ENCODE data around the gene MPO.

Gene MPO

DNA sequence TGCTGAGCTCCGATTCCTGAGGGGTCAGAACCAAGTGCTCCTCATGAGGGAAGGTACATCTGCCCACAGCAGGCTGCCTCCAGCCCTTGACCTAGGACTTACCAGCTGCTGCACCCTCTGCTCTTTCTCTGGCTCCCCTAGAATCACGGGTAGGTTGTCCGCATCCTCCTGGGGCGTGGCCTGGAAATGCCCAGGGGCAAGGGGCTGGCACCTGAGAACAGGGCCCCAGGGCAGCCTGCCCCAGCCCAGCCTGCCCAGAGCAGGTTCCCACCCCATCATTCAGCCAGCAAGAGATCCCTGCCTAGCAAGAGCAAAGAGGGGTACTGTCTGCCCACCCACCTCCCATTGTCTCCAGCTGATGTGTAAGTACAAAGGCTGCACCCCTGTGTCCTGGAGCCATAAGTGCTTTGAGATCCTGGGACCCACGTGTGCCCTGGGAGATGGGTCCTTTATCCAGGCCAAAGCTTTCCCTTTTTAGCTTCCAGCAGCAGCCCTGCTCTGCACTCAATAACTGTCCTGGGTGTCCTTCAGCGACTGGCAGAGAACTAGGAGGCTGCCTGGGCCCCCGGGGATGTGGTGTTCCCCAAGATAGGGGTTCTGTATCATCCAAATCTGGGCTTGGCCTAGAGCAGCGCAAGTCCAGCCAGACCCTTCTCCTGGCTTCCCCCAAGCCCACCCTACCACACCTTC lies 42.8 kb upstream of the MPO start:
- Mint-ChIP-seq H3K4me3 (no peak overlapping the region), H3K36me3 (ENCODE audit: insufficient read depth) (peaks cover 31% of the 10 kb centered on the region), H3K27me3 (no peaks in the 10 kb centered on the region)

GRCh38 chr17:58322581-58323185 lies 41.9 kb upstream of the MPO start:
- Mint-ChIP-seq H3K9me3 (no peaks in the 10 kb centered on the region), H3K27ac (peak overlapping the region; percentile 62 to 67), H3K4me1 (ENCODE audit: low read depth in 2 of 2) (peaks cover 36 to 37% of the 10 kb centered on the region in 2 donors), H3K4me3 (no peak overlapping the region), H3K36me3 (ENCODE audit: insufficient read depth) (peaks cover 28% of the 10 kb centered on the region), H3K27me3 (no peaks in the 10 kb centered on the region)
- DNase-seq (no peak), ATAC-seq (replicated peaks) (no peak)

More for the DNA sequence above, 42.8 kb upstream of the MPO start:
- H3K27ac Mint-ChIP-seq, result peak overlapping the region in 1 of 2 donors; percentile 62
- no peaks in the 10 kb centered on the region for H3K9me3 Mint-ChIP-seq
- DNase-seq (no peak), ATAC-seq (replicated peaks) (no peak)
- peaks cover 37 to 39% of the 10 kb centered on the region in 2 donors for H3K4me1 Mint-ChIP-seq (ENCODE audit: low read depth in 2 of 2)

DNA sequence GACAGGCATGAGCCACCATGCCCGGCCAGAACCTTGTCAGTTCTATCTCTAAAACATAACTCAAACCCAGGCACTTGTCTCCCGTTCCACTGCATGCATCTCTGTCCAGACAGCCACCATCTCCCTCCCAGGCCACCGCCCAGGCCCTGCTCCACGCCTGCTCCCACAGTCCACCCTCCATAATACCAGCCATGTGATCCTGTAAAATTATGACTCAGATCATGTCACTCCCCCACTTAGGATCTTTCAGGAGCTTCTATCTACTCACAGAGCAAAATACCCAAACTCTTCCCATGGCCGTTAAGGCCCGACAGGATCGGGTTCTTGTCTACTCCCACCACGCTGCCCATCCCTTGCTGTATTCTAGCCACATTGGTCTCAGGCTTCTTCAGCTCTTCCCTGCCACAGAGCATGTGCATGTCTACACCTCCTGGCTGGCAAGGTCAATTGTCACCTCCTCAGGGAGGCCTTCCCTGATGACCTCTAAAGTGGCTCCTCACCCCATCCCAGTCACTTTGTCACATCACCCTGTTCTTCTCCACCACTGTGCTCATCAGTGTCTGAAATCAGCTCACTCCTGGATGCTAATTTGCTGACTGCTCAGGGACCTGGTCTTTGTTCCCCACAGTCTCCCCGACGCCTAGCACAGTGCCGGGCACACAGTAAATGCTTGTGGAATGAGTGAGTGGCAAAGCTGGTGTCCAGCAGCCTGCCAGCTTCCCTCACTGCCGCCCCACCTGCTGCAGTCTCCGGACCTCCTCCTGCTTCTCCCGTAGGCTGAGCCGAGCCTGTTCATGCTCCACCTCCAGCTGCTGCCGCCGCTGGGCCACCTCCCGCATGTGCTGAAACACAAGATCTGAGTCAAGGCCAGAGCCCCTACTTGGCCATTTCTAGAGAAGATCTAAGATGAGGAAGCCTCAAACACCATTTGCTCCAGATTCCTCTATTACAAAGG lies 41.1 kb upstream of the MPO start:
- no peaks in the 10 kb centered on the region for H3K9me3 Mint-ChIP-seq
- H3K4me1 Mint-ChIP-seq (ENCODE audit: low read depth in 2 of 2), result peaks cover 34% of the 10 kb centered on the region in 2 donors
- no peaks in the 10 kb centered on the region for H3K27me3 Mint-ChIP-seq
- no peak overlapping the region for H3K4me3 Mint-ChIP-seq
- ATAC-seq (replicated peaks) (no peak), DNase-seq (no peak)
- H3K36me3 Mint-ChIP-seq (ENCODE audit: insufficient read depth), result peaks cover 21% of the 10 kb centered on the region
- H3K27ac Mint-ChIP-seq, result peak overlapping the region; percentile 49 to 67

GRCh38 chr17:58320570-58321323 lies 40.0 kb upstream of the MPO start:
- ATAC-seq (replicated peaks) (no peak), DNase-seq (no peak)
- Mint-ChIP-seq H3K27me3 (no peaks in the 10 kb centered on the region), H3K36me3 (ENCODE audit: insufficient read depth) (peaks cover 21% of the 10 kb centered on the region), H3K27ac (peak overlapping the region; percentile 49 to 84), H3K4me1 (ENCODE audit: low read depth in 2 of 2) (peaks cover 23 to 24% of the 10 kb centered on the region in 2 donors), H3K4me3 (no peak overlapping the region), H3K9me3 (no peaks in the 10 kb centered on the region)

GRCh38 chr17:58320163-58320558 lies 39.4 kb upstream of the MPO start:
- no peak for DNase-seq
- H3K4me3 Mint-ChIP-seq, result no peak overlapping the region
- no peaks in the 10 kb centered on the region for H3K9me3 Mint-ChIP-seq
- ATAC-seq (replicated peaks), result no peak
- H3K36me3 Mint-ChIP-seq (ENCODE audit: insufficient read depth), result peaks cover 23% of the 10 kb centered on the region
- H3K27ac Mint-ChIP-seq, result peak overlapping the region; percentile 66 to 84
- H3K27me3 Mint-ChIP-seq, result no peaks in the 10 kb centered on the region
- peaks cover 18 to 20% of the 10 kb centered on the region in 2 donors for H3K4me1 Mint-ChIP-seq (ENCODE audit: low read depth in 2 of 2)

- Mint-ChIP-seq H3K27me3 (no peaks in the 10 kb centered on the region), H3K4me1 (ENCODE audit: low read depth in 2 of 2) (peaks cover 17 to 19% of the 10 kb centered on the region in 2 donors), H3K27ac (peak overlapping the region; percentile 66 to 84), H3K4me3 (no peak overlapping the region), H3K36me3 (ENCODE audit: insufficient read depth) (peaks cover 24% of the 10 kb centered on the region), H3K9me3 (no peaks in the 10 kb centered on the region)
- ATAC-seq (replicated peaks), result no peak
- no peak for DNase-seq
Measured at GRCh38 chr17:58319173-58320162, 38.7 kb upstream of the MPO start.

DNA sequence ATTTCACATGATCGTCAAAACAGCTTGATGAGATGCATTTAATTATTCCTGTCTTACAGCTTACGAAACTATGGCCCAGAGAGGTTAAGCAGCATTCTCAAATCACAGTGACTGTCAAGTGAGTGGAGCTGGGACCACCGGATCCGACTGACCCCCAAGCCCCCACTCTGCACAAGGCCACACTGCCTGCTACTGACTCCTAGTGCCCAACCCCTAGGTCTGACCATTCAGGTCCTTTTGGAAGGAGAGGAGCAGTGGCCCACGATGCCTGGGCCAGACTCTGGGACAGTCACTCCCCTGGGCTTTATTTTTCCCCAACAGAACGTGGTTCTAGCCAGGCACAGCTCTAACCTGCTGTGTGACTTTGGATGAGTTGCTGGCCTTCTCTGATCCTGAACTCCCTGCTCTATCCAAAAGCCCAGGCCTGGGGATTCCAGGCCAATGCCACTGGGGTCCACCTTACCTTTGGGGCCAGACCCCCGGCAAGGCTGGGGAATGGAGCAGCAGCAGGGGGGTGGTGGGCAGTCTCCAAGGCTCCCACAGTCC lies 38.0 kb upstream of the MPO start:
- Mint-ChIP-seq H3K27me3 (no peaks in the 10 kb centered on the region), H3K27ac (peak overlapping the region; percentile 66 to 84), H3K4me3 (no peak overlapping the region), H3K36me3 (ENCODE audit: insufficient read depth) (peaks cover 26% of the 10 kb centered on the region), H3K9me3 (no peaks in the 10 kb centered on the region), H3K4me1 (ENCODE audit: low read depth in 2 of 2) (peaks cover 17 to 18% of the 10 kb centered on the region in 2 donors)
- ATAC-seq (replicated peaks), result no peak
- DNase-seq, result no peak

DNA sequence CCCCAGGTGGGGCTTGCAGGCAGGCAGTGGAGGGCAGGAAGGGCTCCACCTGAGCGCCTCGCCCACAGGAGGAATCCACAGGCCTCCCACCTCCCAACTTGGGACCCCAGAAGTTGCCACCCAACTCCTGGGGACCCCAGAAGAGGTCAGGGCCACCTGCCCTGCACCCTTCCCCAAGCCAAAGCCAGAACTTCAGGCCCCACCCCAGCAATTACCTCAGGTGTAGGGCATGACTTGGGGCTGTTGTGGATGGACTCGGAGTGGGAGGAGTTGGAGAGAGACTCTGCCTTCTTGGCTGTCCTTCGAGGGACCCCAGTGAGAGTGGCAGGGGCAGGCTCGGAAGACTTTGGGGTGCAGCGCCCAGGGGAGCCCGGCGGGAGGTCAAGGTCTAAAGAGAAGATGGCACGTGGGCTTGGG lies 37.3 kb upstream of the MPO start:
- peaks cover 15 to 20% of the 10 kb centered on the region in 2 donors for H3K4me1 Mint-ChIP-seq (ENCODE audit: low read depth in 2 of 2)
- no peaks in the 10 kb centered on the region for H3K27me3 Mint-ChIP-seq
- H3K27ac Mint-ChIP-seq, result peak overlapping the region; percentile 66 to 84
- peak overlapping the region in 1 of 2 donors; percentile 28 for H3K4me3 Mint-ChIP-seq
- H3K9me3 Mint-ChIP-seq, result no peaks in the 10 kb centered on the region
- ATAC-seq (replicated peaks), result no peak
- peaks cover 24% of the 10 kb centered on the region for H3K36me3 Mint-ChIP-seq (ENCODE audit: insufficient read depth)
- DNase-seq, result no peak

DNA sequence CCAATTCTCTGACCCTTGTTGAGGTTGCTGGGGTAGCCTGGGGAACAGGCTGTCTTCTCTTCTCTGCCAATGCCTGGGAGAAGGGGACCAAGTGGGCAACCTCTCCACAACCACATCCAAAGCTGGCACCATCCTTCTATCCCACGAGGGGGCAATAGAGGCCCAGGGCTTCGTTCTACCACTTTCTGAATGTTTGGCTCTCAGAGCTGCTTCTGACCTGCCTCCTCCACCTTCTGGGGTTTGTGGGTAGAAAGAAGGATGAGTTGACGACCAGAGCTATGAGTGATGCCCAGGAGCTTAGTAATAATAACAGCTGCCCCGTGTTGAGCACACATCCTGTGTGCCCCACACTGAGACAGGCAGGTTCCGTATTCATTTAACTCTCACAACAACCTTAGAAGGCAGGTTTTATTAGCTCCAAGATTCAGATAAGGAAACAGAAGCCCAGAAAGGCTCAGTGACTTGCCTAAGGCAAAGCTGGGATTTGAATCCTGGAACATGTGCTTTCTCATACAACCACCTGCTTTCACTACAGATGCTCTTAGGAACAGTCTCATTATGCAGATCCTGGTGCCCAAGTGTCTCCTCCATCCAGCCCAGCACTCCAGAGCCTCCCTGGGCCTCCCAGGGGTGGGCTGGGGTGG lies 36.8 kb upstream of the MPO start:
- peak overlapping the region; percentile 66 to 84 for H3K27ac Mint-ChIP-seq
- peak overlapping the region; percentile 3 to 28 for H3K4me3 Mint-ChIP-seq
- DNase-seq, result peak; percentile 71 to 77 (median 74)
- ATAC-seq (replicated peaks), result peak; percentile 98
- peaks cover 15 to 18% of the 10 kb centered on the region in 2 donors for H3K4me1 Mint-ChIP-seq (ENCODE audit: low read depth in 2 of 2)
- no peaks in the 10 kb centered on the region for H3K9me3 Mint-ChIP-seq
- peaks cover 27% of the 10 kb centered on the region for H3K36me3 Mint-ChIP-seq (ENCODE audit: insufficient read depth)
- H3K27me3 Mint-ChIP-seq, result no peaks in the 10 kb centered on the region

GRCh38 chr17:58316260-58316960 lies 35.7 kb upstream of the MPO start:
- ATAC-seq (replicated peaks) (no peak), DNase-seq (peak in 1 of 3 experiments; percentile 0)
- H3K9me3 Mint-ChIP-seq, result no peaks in the 10 kb centered on the region
- peaks cover 12 to 13% of the 10 kb centered on the region in 2 donors for H3K4me1 Mint-ChIP-seq (ENCODE audit: low read depth in 2 of 2)
- H3K27ac Mint-ChIP-seq, result peak overlapping the region in 1 of 2 donors; percentile 66
- H3K36me3 Mint-ChIP-seq (ENCODE audit: insufficient read depth), result peaks cover 27% of the 10 kb centered on the region
- H3K27me3 Mint-ChIP-seq, result no peaks in the 10 kb centered on the region
- no peak overlapping the region for H3K4me3 Mint-ChIP-seq

DNA sequence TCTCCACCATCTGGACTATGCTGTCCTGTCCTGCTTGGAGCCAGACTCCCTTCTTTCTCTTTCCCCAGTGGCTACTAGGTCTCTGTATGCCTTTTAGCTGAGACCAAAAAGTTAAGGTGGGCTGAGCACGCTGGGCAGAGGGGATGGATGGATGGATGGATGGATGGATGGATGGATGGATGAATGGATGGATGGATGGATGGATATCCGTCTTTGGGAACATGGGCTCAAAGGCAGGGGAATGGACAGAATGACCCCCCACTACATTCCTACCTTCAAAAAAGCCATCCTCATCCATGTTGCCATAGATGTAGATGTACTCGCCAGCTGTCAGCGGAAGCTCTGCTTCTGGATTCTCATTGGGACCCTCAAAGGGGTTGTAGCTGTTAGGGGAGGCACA lies 35.0 kb upstream of the MPO start:
- no peaks in the 10 kb centered on the region for H3K27me3 Mint-ChIP-seq
- DNase-seq (no peak), ATAC-seq (replicated peaks) (no peak)
- no peak overlapping the region for H3K27ac Mint-ChIP-seq
- H3K4me1 Mint-ChIP-seq (ENCODE audit: low read depth in 2 of 2), result peaks cover 12 to 13% of the 10 kb centered on the region in 2 donors
- no peak overlapping the region for H3K4me3 Mint-ChIP-seq
- peaks cover 27% of the 10 kb centered on the region for H3K36me3 Mint-ChIP-seq (ENCODE audit: insufficient read depth)
- H3K9me3 Mint-ChIP-seq, result no peaks in the 10 kb centered on the region
